ENCODE results near the gene SKIC3.
A peak's percentile ranks its signal among the peaks of the same experiment; 100 is the strongest.

Gene SKIC3

GRCh38 chr5:95554647-95555548, at the start of gene SKIC3, which contains the start of gene ARSK:
Gene SKIC3 (minus strand): TSS chr5:95554977. CDS start chr5:95547150, 7,827 bp downstream.
Gene ARSK (plus strand): TSS chr5:95555101. CDS start chr5:95555279, 178 bp downstream.
- TF ChIP-seq CTCF (IDR thresholded peaks at IDR 0.05; ENCODE audit: borderline replicate concordance, insufficient read depth, low read depth, low read length): peak; percentile 30; the same call in 1 of the 2 replicates
- H3K4me3 ChIP-seq (ENCODE audit: low read depth, low read length): peak within 1 kb of the TSS; percentile 83

- TF ChIP-seq CTCF (IDR thresholded peaks at IDR 0.05; ENCODE audit: borderline replicate concordance, insufficient read depth, low read depth, low read length): no peak
These were observed 45.8 kb upstream of the SKIC3 start for GRCh38 chr5:95600557-95600956.

GRCh38 chr5:95599252-95599651, 44.5 kb upstream of the SKIC3 start:
- TF ChIP-seq CTCF (IDR thresholded peaks at IDR 0.05; ENCODE audit: borderline replicate concordance, insufficient read depth, low read depth, low read length): no peak

More at GRCh38 chr5:95600557-95600956, 45.8 kb upstream of the SKIC3 start:
- no peak overlapping the region for H3K4me3 ChIP-seq (ENCODE audit: low read depth, low read length)

GRCh38 chr5:95595289-95595931, 40.6 kb upstream of the SKIC3 start:
- no peak overlapping the region for H3K4me3 ChIP-seq (ENCODE audit: low read depth, low read length)
- TF ChIP-seq CTCF (IDR thresholded peaks at IDR 0.05; ENCODE audit: borderline replicate concordance, insufficient read depth, low read depth, low read length): no peak

More at GRCh38 chr5:95599252-95599651, 44.5 kb upstream of the SKIC3 start:
- H3K4me3 ChIP-seq (ENCODE audit: low read depth, low read length): no peak overlapping the region

- no peak for TF ChIP-seq CTCF (IDR thresholded peaks at IDR 0.05; ENCODE audit: borderline replicate concordance, insufficient read depth, low read depth, low read length)
- no peak overlapping the region for H3K4me3 ChIP-seq (ENCODE audit: low read depth, low read length)
These were observed 36.7 kb upstream of the SKIC3 start for GRCh38 chr5:95591490-95591901.

- TF ChIP-seq CTCF (IDR thresholded peaks at IDR 0.05; ENCODE audit: borderline replicate concordance, insufficient read depth, low read depth, low read length): no peak
- no peak overlapping the region for H3K4me3 ChIP-seq (ENCODE audit: low read depth, low read length)
These were observed 36.1 kb upstream of the SKIC3 start for GRCh38 chr5:95590880-95591279.
